GM18502 (cell line): Measurements from ENCODE around the gene PODXL.

Source experiments
- ATAC-seq: cut with Tn5 transposase; IDR thresholded peaks from one replicate; pipeline ENCODE4 v1.9.1; 2021; ENCODE audit warnings: mild to moderate bottlenecking; ENCODE audit not compliant: unreplicated experiment, poor library complexity

Gene PODXL

DNA sequence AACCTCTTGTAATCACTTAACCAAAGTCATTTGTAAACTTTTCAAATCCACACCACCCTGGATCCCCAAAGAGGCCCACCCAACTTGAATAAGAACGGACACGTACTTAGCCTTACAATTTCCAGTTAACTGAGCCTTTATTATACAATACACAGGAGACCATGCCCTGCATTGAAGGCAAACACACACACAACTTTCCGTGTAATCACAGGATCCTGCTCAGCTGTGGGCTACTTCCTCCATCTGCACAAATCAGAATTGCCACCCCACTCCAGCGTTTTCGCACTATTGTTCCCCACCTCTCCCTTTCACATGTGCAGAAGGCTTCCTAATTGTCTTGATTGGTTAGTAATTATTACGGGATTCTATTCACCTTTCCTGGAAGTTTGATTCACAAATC, 12.1 kb upstream of the PODXL start:
- ATAC-seq = no peak

DNA sequence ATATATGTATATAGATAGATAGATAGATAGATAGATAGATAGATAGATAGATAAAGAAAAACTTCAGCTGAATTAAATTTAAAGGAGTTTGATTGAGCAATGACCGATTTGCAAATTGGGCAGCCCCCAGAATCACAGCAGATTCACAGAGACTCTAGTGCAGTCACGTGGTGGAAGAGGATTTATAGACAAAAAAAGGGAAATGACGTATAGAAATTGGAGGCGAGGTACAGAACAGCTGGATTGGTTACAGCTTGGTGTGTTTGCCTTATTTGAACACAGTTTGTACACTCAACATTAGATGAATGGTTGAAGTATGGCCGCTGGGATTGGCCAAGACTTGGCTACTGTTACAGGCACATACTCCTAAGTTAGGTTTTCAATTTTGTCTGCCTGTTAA, 8.2 kb upstream of the PODXL start:
- ATAC-seq = no peak

DNA sequence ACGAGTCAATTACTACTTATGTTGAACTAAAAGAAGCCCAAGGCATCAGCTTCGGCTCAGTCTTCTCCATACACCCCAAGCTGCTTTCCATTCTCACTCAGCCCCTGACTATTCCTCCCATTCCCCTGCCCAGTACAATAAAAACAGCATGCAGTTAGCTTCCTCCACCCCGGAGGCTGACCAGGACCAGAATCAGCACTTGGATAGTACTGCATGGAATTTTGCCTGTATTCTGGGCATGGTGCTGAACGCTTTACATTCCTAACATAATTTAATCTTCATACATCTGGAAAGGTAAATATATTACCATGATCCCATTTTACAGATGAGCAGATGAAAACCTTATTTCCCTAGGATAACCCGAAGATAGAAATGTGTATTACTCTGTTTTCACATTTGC, 7.5 kb upstream of the PODXL start:
- no peak for ATAC-seq

DNA sequence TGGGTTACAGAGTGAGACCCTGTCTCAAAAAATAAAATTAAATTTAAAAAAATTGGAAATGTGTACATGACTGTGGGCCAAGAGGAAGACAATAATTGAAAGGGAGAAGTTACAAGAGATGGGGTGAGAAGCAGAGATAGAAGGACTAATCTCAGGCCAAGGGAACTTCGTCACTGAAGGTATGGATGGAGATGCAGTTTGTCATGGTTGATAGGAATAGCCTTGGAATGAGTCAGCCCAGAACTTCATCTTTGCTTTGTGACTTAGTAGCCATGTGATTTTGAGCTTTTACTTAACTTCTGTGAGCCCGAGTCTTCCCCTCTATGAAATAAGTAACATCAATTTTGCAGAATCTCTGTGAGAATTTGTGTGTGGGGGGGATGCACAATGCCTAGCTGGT, 6.5 kb upstream of the PODXL start:
- no peak for ATAC-seq

DNA sequence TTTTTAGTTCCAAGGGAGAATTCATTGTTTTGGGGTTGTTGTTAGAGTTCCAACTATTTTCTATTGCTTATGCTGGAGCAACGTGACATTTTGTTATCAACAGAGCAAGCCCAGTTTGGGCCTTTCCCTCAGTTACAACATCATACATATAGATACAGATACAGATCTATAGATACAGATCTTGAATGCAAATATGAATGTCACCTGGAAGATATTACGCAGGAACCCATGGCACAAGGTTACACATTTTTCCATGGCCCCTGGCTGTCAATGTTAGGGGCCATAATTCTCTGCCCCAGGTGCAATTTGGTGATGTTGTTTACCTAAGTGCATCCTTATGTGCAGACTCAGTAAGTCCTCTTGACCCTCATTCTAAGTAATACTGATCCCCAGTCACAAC, 3.6 kb upstream of the PODXL start:
- ATAC-seq = no peak

DNA sequence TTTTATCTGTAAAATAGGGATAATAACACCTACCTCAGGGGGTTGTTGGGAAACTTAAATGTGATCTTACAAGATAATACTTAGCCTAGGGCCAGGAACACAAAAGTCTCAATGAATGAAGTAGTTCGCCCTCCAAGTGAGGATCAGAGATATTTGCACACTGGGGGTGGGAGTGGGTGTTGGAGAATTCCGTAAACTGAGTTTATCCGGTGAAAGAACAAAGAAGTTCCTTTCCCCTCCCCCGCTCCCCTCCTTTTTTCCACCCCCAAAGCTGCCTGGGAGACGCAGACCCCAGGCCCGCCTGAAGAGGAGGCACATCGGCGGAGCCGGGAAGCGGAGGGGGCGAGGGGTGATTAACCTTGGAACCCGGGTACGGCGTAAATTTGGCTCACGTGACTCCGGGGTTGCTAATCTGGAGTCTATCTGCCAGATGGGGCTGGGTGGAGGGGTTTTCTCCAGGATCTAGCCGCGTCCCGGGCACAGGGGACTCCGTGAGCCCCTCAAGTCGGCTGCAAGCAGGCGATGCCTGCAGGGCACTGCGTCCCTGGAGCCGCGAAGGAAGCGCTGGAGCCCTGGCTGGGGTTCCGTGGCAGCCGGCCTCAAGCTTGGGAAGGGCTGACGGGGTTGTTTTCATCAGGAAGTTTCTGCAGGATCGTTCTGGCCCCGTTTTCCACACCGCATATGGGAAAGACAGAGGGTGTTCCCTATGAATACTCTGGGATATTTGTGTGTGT, 1.4 kb upstream of the PODXL start:
- no peak for ATAC-seq

DNA sequence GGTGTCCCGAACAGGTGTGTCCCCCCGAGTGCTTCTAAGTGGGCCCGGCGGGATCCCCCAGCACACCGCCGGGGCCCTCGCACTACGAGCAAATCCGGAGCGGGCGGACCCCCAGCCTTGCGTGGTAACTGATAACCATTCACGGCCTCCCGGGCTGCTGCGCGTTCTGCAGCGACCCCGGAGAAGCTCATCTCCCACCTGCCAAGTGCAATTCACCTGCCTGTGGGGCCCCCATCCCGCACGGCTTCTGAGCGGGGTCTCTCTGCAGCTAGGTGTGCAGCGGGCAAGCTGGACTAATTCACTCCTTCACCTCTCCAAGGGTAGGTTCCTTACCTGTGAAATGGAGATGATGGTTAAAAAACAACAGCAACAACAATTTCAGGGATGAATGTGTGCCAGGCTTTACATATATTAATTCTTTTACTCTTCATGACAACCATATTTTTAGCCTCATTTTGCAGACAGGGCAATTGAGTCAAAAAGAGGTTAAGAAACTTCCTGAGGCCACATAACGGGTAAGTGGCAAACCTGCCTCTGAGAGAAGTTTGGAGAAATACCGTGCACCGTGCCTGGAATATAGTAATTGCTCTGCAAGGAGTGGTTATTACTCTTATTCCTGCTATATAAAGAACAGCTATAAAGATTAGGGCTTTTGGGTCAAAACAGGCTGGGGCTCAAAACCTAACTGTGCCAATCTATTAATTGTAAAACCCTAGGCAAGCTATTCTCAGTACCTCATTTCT, 652 bp upstream of the PODXL start:
- no peak for ATAC-seq

DNA sequence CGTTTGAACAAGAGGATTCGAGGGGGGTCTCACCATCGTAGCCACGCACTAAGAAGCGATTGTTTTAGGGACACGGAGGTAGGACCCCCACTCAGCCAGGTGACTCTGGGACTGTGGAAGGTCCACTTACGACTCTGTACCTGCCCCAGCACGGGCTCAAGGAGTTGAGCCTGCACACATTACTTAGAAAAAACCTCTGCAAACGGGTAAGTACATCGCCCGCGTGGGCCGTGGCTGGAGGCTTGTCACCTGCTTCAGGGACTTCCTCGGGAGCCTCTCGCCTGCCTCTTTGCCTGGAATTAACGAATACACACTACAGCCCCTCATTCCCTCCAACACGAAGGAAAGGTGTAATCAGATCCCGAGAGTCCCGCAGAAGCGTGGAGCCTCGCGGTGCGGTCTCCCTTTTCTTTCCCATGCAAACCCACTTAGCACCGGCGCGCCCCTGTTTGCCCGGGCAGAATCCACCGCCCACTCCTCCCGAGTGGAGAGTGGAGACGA, 826 bp downstream of the PODXL start:
- no peak for ATAC-seq

DNA sequence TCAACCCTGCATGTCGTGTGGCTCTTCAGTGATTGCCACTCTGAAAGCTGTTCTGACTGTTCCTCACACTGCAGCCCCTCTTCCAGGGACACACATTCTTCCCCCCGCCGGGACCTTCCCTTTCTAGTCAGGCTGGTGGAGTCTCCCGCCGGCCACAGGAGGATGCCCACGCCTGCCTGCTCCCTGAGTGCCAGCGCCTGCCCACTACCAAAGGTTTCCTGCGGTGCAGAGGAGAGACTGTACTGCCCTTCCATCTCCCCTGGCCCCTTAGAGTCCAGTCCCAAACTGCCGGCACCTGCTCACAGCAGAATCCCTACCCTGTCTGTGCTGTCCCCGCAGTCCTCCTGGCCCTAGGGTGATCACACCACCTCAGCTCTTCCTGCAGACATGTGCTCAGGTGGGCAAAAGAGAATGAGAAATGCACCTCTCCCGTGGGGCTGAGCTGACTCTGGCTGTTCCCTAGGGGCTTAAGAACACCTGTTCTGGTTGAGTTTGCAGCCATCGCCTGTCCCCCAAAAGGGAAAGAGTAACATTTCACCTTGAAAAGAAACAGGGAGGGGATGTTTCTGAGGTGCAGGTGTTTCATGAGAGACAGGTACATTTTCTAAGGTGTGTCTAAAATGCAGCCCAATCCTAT, 1.4 kb downstream of the PODXL start:
- no peak for ATAC-seq

DNA sequence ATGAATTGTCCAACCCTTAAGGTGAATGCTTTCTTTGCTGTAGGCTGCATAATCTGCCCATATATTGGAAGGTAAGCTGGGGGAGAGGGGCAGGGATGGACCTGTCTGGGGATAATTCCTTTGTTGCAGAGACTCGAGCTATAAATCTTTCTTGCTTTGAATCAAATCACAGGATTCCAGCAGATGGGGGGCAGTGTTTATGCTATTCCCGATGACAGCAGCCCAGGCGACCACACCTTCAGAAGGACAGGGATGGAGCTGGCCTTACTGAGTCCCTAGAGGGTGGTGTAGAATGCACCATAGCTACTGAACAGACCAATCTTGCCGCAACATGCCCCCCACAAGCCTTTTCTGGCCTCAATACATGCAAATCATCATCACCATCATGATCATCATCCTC, 2.5 kb downstream of the PODXL start:
- no peak for ATAC-seq

DNA sequence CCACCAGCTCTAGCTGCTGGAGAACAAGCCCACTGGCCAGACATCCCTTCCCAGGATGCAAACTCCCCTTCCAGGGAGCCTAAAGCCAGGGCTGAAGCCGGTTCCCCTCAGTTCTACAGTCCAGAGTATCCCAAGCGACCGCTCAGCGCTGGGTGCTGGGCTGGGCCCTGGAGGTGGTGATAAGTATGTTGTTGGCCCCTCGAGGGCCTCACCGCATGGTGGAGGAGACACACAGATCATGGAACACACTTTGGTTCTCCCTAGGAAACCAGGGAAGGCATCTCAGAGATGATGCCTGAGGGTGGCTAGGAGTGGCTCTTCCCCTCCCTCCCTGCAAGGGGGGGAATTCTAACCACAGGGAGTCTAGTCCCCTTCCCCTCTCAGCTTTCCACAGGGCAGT, 4.4 kb downstream of the PODXL start:
- ATAC-seq = no peak

DNA sequence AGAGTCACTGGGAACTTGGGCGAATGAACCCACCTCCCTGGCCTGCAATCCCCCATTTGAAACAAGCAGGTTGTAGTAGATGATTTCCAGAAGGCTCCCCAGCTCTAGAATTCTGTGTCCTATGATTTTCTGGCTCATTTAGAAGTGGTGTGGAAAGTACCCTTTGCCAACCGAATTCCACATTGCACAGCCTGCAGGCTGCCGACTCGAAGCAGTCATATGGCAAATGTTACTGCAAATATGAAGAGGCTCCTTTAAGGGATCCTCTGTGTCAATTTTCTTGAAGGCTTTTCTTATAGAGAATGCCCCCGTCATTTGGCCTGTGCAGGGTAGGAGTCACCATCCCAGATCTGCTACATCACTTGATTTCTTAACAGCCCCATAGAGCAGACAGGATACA, 5.6 kb downstream of the PODXL start:
- ATAC-seq = no peak

DNA sequence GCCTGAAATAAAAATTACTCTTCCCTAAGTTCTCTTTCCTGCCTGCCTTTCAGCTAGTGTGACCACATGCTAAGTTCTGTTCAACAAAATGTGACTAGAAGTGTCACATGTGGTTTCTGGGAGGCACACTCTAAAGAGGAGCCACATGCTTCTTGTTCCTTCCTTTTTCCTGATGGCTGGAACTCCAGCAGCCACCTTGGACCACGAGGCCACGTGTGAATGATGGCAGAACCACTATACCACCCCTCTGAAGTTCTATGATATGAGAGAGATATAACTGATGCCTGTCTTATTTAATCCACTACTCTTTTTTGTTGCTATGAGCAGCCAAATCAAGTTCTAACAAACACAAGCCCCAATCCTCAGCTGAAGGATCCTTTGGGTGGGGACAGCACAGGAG, 8.1 kb downstream of the PODXL start:
- no peak for ATAC-seq

DNA sequence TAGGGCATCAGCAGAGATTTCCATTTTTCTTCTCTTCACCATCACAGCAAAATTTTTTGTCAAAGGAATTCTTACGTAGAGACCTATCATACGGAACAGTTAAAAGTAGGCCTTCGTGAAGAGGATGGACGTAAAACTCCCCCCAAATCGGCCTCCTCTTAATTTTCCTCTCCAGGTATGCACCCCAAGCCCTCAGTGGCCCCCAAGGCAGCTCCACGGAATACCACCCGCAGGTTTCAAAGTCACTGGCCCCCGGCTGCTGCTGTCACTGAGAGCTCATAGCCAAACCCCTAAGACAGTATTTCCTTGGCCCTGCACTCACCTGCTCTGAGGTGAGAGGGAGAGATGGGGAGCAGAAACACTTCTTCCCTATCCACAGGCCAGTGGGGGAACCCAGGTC, 8.8 kb downstream of the PODXL start:
- no peak for ATAC-seq

DNA sequence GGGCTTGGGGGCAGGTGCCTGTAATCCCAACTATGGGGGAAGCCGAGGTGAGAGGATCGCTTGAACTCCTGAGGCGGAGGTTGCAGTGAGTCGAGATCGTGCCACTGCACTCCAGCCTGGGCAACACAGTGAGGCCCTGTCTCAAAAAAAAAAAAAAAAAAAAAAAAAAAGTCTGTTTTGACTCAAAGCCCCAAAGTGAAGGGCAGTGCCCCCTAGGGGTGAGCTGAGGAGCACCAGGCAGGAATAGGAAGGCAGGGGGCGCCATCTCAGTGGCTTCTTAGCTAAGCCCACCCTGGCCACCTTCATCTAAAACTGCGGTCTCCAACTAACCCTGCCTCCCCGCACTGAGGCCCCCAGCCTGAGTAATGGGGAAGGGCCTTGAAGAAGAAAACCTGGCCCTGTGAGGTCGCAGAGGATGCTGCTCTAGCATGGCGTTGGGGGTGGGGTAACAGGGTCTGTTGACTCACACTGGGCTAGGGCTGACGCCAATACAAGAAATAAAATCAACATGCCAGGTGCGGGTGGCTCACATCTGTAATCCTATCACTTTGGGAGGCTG, 9.8 kb downstream of the PODXL start:
- no peak for ATAC-seq

DNA sequence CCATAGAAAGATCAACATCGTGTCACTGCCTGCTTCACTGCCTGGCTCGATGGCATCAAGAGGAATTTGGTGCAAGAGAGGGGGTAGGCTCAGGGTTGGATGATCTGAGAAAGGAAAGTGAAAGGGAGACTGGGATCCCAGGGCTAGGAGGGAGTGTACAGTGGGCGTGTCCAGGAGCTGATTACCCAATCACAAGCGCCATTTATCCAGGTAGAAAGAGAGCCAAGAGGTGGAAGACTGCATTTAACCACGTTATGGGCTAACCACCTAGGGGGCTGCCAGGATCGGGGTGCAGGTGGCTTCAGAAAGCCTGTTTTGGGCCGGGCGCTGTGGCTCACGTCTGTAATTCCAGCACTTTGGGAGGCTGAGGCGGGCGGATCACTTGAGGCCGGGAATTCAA, 10.3 kb downstream of the PODXL start:
- ATAC-seq = no peak

DNA sequence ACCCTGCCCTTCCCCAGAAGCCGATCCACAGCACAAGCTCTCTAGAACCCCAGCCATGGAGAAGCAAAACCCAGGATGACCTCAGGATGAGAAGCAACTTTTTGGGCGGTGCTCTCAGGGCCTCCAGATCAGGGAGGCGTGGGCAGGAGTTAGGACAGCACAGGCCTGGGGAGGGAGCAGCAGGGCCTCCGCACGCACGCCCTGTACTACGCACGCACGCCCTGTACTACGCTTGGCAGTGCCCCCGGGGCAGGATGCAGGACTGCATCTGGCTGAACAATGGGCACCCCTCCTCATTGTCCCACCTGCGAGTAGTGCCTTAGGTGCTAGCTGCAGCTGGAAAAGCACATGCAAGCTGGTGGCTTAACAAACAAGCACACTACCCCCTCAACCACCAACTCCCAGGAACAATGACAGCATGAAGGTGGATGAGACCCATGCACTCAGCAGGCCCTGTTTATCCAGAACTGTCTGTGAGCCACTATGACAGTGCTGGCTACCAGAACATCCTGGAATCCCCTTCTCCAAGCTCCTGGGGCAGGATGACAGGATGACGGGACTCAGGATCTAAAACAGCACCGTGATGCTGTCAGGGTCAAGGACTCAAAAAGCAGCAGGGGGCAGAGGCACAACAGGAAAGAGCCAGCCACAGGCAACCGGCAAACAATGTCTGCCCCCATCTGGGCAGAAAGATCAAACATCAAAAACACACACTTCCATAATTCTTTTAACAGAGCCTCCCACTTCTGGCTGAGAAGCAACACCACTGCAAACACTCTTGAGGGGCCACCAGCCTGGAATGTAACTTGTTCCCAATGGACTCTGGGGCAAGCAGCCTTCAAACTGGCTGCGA, 11.8 kb downstream of the PODXL start:
- ATAC-seq = no peak

DNA sequence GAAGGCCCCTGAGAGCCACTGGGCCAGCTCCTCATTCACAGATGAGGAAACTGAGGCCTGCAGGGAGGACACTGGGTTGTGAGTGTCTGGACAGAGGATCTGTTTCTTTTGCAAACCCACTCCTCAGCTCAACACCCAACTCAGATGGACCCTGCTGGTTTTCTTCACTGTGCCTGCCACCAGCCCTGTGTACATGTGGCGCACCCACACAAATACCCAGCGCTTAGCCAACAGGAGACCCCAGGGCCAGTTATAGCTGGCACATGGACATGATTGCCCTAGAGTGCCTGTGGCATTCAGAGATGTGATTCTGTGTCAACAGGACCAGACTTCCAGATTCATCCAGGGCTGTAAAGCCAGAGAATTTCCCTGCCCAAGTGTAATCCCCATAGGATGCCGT, 12.4 kb downstream of the PODXL start:
- no peak for ATAC-seq

DNA sequence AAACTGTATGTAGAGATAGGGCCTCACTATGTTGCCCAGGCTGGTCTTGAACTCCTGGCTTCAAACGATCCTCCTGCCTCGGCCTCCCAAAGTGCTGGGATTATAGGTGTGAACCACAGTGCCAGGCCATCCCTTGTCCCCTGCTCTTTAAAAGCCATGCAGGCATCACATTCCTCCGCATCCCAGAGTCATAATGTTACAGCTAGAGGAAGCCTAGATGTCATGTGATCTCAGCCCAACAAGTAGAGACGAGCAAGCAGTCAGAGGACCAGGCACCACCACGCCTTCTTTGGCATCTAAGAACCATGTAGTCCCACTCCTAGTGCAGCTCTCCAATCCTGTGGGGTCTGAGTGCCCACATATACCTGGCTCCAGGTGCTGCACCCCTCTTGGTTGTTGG, 13.1 kb downstream of the PODXL start:
- ATAC-seq = no peak

DNA sequence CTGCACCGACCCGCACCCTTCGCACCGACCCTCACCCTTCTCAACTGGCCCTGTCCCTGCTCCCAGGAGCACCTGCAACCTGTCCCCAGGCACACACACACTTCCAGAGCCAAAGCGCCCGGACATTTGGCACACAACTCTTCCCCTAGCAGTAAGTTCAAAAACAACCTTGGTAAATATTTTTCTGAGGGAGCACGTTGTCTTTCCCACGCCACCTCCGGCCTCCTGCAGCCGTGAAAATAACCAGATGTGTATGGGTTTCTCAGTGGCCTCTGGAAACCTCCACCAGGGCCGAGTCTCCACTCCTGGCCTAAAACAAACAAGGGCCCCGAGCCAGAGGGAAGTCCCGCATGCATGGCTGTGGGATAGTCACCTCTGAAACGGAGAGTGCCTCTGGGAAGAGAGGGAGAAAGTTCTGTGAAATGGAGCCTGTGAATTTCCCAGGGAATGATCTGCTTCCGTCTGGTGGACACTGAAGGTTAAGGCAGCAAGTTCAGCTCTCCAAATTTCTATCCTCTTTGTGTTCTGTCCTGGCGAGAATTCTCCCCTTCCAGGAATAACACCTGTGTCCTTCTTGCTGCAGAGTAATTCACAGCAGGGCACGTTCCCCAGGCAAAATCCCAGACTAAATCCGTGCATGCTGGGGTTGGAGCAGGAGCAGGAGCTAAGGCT, 15.8 kb downstream of the PODXL start:
- ATAC-seq = no peak
